ENCODE measurements around the gene ITGB1BP1.

The ITGB1BP1 gene

DNA sequence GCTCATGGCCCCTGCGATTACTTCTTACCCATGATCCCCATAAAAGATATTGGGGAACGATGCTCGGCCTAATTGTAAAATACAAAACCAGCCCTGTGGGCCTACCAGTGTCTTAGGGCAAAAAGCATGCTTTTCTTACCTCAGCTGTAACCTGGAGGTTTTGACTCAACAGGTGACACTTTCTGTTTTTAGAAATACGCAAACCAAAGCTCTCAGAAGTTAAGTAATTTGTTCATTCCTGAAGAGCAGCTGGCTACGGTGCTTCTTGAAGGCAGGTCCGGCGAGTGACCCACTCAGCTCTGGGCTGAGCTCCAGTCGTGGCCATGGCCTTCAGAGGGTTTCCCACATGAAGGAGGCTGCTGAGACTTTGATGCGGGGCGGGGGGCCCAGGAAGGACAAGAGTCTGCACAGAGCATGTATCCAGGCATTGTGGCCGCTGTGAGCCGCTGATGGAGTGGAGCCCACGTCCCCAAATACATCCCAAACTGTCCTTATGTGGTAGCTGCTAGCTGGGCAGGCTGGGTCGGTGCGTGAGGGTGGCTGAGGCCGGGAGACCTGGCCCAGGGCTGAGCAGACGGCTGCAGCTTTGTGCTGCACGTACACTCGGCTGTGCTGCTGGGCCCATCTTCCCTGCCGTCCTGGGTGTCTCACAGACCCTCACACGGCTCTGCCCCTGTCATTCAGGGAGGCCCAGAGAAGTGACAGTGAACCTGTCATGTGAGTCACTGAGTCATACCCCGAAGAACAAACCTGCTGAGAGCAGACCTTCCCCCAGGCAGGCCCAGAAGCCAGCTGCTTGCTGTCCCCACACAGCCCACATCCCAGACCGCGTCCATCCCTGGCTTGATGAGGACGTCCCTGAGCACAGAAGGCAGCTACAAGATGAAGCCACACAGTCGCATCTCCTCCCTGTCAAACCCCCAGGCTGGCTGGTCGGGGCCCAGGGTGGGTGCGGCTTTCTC is 34.1 kb downstream of the ITGB1BP1 start:
- TF ChIP-seq TAF1 (IDR thresholded peaks at IDR 0.05; ENCODE audit: borderline replicate concordance, insufficient read depth, low read length): no peak
- TF ChIP-seq SIN3A (IDR thresholded peaks at IDR 0.05; ENCODE audit: borderline replicate concordance, insufficient read depth, low read length): no peak
- TF ChIP-seq, protein P1, sequence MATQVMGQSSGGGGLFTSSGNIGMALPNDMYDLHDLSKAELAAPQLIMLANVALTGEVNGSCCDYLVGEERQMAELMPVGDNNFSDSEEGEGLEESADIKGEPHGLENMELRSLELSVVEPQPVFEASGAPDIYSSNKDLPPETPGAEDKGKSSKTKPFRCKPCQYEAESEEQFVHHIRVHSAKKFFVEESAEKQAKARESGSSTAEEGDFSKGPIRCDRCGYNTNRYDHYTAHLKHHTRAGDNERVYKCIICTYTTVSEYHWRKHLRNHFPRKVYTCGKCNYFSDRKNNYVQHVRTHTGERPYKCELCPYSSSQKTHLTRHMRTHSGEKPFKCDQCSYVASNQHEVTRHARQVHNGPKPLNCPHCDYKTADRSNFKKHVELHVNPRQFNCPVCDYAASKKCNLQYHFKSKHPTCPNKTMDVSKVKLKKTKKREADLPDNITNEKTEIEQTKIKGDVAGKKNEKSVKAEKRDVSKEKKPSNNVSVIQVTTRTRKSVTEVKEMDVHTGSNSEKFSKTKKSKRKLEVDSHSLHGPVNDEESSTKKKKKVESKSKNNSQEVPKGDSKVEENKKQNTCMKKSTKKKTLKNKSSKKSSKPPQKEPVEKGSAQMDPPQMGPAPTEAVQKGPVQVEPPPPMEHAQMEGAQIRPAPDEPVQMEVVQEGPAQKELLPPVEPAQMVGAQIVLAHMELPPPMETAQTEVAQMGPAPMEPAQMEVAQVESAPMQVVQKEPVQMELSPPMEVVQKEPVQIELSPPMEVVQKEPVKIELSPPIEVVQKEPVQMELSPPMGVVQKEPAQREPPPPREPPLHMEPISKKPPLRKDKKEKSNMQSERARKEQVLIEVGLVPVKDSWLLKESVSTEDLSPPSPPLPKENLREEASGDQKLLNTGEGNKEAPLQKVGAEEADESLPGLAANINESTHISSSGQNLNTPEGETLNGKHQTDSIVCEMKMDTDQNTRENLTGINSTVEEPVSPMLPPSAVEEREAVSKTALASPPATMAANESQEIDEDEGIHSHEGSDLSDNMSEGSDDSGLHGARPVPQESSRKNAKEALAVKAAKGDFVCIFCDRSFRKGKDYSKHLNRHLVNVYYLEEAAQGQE (IDR thresholded peaks at IDR 0.05; ENCODE audit: insufficient read depth in 1 of 2, low read depth in 2 of 2, low read length in 2 of 2): no peak
- no peak for TF ChIP-seq POLR2AphosphoS5 (IDR thresholded peaks at IDR 0.05; ENCODE audit: low read depth, low read length)
- TF ChIP-seq FOXP2 (optimal IDR thresholded peaks at IDR 0.05; ENCODE audit: borderline replicate concordance, extremely low read depth, extremely low read length, insufficient read depth): no peak

- TF ChIP-seq, protein P1 (IDR thresholded peaks at IDR 0.05; ENCODE audit: insufficient read depth in 1 of 2, low read depth in 2 of 2, low read length in 2 of 2): no peak
- TF ChIP-seq TAF1 (IDR thresholded peaks at IDR 0.05; ENCODE audit: borderline replicate concordance, insufficient read depth, low read length): no peak
These were observed 35.1 kb downstream of the ITGB1BP1 start for GRCh38 chr2:9388199-9388681.

- TF ChIP-seq SIN3A (IDR thresholded peaks at IDR 0.05; ENCODE audit: borderline replicate concordance, insufficient read depth, low read length) (no peak), POLR2AphosphoS5 (IDR thresholded peaks at IDR 0.05; ENCODE audit: low read depth, low read length) (no peak), TAF1 (IDR thresholded peaks at IDR 0.05; ENCODE audit: borderline replicate concordance, insufficient read depth, low read length) (no peak), FOXP2 (optimal IDR thresholded peaks at IDR 0.05; ENCODE audit: borderline replicate concordance, extremely low read depth, extremely low read length, insufficient read depth) (no peak)
- TF ChIP-seq, protein P1 (IDR thresholded peaks at IDR 0.05; ENCODE audit: insufficient read depth in 1 of 2, low read depth in 2 of 2, low read length in 2 of 2): no peak
These were observed 37.5 kb downstream of the ITGB1BP1 start for GRCh38 chr2:9385841-9386240.

GRCh38 chr2:9384521-9384920 is 38.8 kb downstream of the ITGB1BP1 start:
- TF ChIP-seq TAF1 (IDR thresholded peaks at IDR 0.05; ENCODE audit: borderline replicate concordance, insufficient read depth, low read length) (no peak), POLR2AphosphoS5 (IDR thresholded peaks at IDR 0.05; ENCODE audit: low read depth, low read length) (no peak), SIN3A (IDR thresholded peaks at IDR 0.05; ENCODE audit: borderline replicate concordance, insufficient read depth, low read length) (no peak), FOXP2 (optimal IDR thresholded peaks at IDR 0.05; ENCODE audit: borderline replicate concordance, extremely low read depth, extremely low read length, insufficient read depth) (no peak)
- TF ChIP-seq, protein P1 (IDR thresholded peaks at IDR 0.05; ENCODE audit: insufficient read depth in 1 of 2, low read depth in 2 of 2, low read length in 2 of 2): no peak

Measured in PFSK-1 (cell line).